Stimulated activated CD4-positive, alpha-beta T cell treated with anti-CD3 and anti-CD28 coated beads, Interleukin-15, amount 100 ng/mL, for 1 hour (primary cell): ENCODE results near the gene ARMC5.
"Not testable (repeated sequence)": the region's sequence is repeated elsewhere in the genome, so short reads cannot be mapped to it uniquely, and the experiment has no call there.

ENCODE experiments used
- DNase-seq, 2 donors: peaks; one replicate each; pipeline ENCODE4 v3.0.0-alpha.2; 2020; ENCODE audit warnings: low read depth in 1 of 2, low spot score in 1 of 2

Gene ARMC5

GRCh38 chr16:31496670-31497069 lies 37.4 kb downstream of the ARMC5 start:
- no peak for DNase-seq

DNA sequence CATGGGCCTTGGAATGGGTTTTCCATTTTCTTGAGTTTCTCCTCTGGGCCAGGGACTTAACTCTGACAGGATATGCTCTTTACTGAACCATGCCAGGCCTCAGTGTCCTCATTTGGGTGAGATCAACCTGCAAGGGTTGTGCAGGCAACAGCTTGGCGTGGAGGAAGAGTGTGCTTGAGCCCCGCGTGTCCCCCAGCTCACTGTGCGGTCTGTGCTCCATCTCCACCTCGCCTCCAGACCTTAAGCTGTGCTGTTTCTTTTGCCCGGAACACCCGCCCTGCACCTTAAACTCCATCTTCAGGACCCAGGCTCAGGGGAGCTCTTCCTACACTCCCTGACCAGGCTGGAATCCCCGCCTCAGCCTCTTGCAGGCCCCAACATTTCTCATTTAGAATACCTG lies 39.2 kb downstream of the ARMC5 start:
- no peak for DNase-seq

DNA sequence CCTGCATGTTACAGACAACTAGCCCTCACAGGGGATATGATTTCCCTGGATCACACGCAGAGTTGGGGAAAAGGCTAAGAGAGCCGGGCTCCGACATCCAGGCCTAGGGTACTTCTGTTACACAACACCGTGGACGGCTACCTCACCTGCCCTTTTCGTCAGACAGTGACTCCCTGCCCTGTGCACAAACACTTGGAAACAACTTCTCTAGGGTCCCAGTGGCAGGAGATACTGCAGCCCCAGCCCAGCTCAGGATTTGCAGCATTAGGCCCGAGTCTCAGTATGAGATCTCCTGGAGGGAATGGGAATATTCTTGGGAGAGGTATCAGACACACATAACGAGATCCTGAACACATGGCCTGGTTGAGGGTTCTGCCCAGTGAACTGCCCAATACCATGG lies 40.6 kb downstream of the ARMC5 start:
- no peak for DNase-seq

GRCh38 chr16:31501226-31501965 lies 42.1 kb downstream of the ARMC5 start:
- no peak for DNase-seq

DNA sequence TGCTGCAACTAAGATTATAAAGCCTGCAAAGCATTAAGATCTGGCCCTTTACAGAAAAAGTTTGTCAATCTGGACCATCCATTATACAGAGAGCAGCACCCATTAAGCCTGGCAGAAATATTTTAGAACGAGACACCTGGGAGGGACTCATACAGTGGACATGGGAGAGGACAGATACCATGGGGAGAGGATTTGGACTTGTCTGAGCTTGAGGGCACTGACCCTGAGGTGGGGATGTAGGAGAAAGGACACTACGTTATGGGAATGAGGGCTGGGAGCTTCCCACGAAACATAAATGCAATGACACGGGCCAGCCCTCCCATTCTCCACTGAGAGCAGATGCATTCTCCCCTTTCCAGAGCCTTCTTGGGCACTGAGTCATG lies 42.7 kb downstream of the ARMC5 start:
- DNase-seq = no peak

GRCh38 chr16:31502981-31503380 lies 43.7 kb downstream of the ARMC5 start:
- DNase-seq = no peak

DNA sequence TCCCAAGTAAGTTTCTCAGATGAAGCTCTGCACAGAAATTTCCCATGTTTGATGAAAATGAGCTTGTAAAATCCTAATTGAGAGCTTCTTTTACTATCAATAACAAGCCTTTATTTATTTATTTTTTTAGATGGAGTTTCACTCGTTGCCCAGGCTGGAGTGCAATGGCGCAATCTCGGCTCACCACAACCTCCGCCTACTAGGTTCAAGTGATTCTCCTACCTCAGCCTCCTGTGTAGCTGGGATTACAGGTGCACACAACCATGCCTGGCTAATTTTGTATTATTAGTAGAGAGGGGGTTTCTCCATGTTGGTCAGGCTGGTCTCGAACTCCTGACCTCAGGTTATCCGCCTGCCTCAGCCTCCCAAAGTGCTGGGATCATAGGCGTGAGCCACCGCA lies 44.3 kb downstream of the ARMC5 start:
- DNase-seq = not testable (repeated sequence)

DNA sequence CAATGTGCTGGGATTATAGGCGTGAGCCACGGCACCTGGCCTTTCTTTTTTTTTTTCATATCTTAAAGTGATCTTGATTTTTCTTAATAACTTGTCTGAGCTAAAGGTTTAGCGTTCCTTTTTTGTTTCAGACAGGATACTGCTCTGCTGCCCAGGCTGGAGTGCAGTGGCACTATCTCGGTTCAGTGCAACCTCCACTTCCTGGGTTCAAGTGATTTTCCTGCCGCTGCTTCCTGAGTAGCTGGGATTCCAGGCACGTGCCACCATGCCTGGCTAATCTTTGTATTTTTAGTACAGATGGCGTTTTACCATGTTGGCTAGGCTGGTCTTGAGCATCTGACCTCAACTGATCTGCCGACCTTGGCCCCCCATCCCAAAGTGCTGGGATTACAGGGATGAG lies 44.9 kb downstream of the ARMC5 start:
- DNase-seq = no peak

DNA sequence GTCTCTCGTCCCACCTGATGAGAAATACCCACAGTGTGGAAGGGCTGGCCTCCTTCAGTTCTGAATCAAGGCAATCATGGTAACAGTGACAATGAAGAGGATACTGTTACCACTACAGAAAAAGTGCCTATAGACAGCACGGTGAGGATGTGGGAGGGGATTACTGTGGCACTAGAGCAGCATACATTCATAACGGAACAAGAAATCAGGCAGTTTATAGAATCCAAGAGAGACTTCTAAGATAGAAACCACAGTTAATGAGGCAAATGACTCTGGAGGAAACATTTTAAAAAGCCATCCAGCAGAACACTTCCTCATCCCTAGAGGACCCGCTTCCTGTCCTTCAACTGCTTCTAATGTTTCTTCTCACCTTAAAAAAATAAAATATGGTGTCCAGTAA lies 46.2 kb downstream of the ARMC5 start:
- no peak for DNase-seq

DNA sequence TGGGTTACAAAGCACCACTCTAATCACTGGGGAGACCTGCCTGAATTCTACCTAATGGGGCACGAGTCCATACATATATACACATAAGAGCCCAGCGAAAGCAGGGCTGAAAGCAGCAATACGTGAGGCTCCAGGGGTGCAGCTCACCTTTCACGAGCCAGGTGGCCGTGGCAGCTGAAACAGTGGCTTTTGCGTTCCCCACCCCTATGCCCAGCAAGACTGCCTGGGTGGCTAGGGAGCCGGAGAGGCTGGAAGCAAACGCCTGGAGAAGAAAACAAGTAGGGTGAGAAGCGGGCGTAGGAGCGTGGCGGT lies 48.3 kb downstream of the ARMC5 start:
- DNase-seq = no peak

- DNase-seq = peak; percentile 62 to 74
These were observed 48.8 kb downstream of the ARMC5 start, which contains the start of gene RUSF1 for GRCh38 chr16:31507929-31508705. Gene RUSF1, minus strand, starts transcription at chr16:31508391. Its CDS starts 18 bp downstream, at chr16:31508373.

DNA sequence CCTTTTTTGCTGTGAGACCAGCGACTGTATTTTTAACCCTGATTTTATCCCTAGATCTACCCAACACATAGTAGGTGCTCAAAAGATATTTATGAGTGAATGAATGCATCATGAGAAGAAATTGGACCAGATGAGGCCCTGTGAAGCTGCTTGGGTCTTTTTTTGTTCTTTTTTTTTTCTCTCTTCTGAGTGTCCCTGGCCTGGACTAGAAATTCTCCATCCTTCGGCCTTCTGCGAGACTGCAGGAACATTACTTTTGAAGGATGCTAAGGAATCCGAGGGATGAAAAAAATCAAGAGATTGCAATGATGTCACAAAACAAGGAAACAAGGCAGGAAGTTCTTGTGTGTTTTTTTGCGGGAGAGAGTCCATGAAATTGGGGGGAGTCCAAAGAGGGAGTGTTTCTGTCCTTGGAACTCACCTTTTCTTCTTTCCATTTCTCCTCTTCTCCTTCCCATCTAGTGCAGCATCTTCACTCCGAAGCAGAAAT lies 49.5 kb downstream of the ARMC5 start:
- DNase-seq = no peak

DNA sequence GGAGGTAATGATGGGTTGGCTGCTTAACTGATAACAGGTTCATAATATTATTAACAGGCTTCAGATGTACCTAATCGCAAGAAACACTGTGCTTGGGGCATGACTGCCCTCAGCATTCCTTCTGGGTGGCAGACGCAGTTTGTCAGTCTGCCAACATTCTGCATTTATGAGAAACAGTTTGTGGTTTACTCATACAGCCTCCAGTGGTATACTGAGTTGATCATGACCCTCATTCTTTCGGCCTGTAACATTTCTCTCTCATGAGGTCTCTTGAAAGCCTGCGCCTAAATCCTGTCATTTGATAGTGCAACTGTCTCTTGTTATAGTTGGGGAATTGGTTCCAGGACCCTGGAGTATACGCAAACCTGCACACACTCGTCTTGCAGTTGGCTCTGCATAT lies 53.8 kb downstream of the ARMC5 start:
- no peak for DNase-seq

- DNase-seq = no peak
These were observed 54.6 kb downstream of the ARMC5 start for GRCh38 chr16:31513884-31514283.
